HG02981 (cell line): ENCODE results near the gene PRR12.

Source experiments
- ATAC-seq: cut with Tn5 transposase; IDR thresholded peaks from one replicate; pipeline ENCODE4 v1.9.1; 2021; ENCODE audit warnings: mild to moderate bottlenecking, moderate library complexity; ENCODE audit not compliant: unreplicated experiment

Gene PRR12

GRCh38 chr19:49590971-49591730 lies at the start of gene PRR12:
PRR12 (plus strand) TSS chr19:49591182; CDS start chr19:49591655, 473 bp downstream.
- ATAC-seq = no peak

- no peak for ATAC-seq
Observed at GRCh38 chr19:49541914-49542313, 49.1 kb upstream of the PRR12 start.

GRCh38 chr19:49542446-49542845 lies 48.5 kb upstream of the PRR12 start:
- ATAC-seq = no peak

- no peak for ATAC-seq
Observed at GRCh38 chr19:49543032-49543431, 48.0 kb upstream of the PRR12 start.

- ATAC-seq = no peak
Observed at GRCh38 chr19:49544154-49544553, 46.8 kb upstream of the PRR12 start.

GRCh38 chr19:49546825-49547565 lies 44.0 kb upstream of the PRR12 start:
- no peak for ATAC-seq

- no peak for ATAC-seq
Observed at GRCh38 chr19:49549045-49549444, 41.9 kb upstream of the PRR12 start.

GRCh38 chr19:49551531-49551930 lies 39.5 kb upstream of the PRR12 start:
- no peak for ATAC-seq

- no peak for ATAC-seq
Observed at GRCh38 chr19:49552749-49553148, 38.2 kb upstream of the PRR12 start.

GRCh38 chr19:49553451-49554271 lies 37.3 kb upstream of the PRR12 start:
- no peak for ATAC-seq

GRCh38 chr19:49554701-49555181 lies 36.2 kb upstream of the PRR12 start:
- no peak for ATAC-seq

GRCh38 chr19:49555600-49556411 lies 35.2 kb upstream of the PRR12 start:
- ATAC-seq = no peak

- no peak for ATAC-seq
Observed at GRCh38 chr19:49556412-49557398, 34.3 kb upstream of the PRR12 start.

GRCh38 chr19:49557641-49558325 lies 33.2 kb upstream of the PRR12 start:
- ATAC-seq = no peak

- no peak for ATAC-seq
Observed at GRCh38 chr19:49558591-49558990, 32.4 kb upstream of the PRR12 start.

GRCh38 chr19:49559443-49559842 lies 31.5 kb upstream of the PRR12 start:
- ATAC-seq = no peak

GRCh38 chr19:49559928-49560327 lies 31.1 kb upstream of the PRR12 start:
- no peak for ATAC-seq

- no peak for ATAC-seq
Observed at GRCh38 chr19:49560358-49560900, 30.6 kb upstream of the PRR12 start.
